Superior temporal gyrus (tissue), 1 donor: ENCODE results near the gene ILF3.

ENCODE experiments used
- DNase-seq: peaks from one replicate; pipeline ENCODE4 v3.0.0-alpha.2; 2016; ENCODE audit errors: extremely low spot score

ILF3 gene

GRCh38 chr19:10653732-10654609 lies at the start of gene ILF3:
TSS of gene ILF3 (plus strand) at chr19:10654346. CDS start at chr19:10670606, 16,260 bp downstream.
- DNase-seq, result peak; percentile 100

- DNase-seq, result no peak
These were observed 49.6 kb upstream of the ILF3 start for GRCh38 chr19:10604460-10604980.

GRCh38 chr19:10611907-10612306 lies 42.2 kb upstream of the ILF3 start:
- DNase-seq, result no peak

GRCh38 chr19:10612499-10613119 lies 41.5 kb upstream of the ILF3 start:
- DNase-seq, result peak; percentile 80

GRCh38 chr19:10615429-10616023 lies 38.6 kb upstream of the ILF3 start:
- no peak for DNase-seq

GRCh38 chr19:10617409-10618121 lies 36.6 kb upstream of the ILF3 start:
- no peak for DNase-seq

GRCh38 chr19:10618846-10619245 lies 35.3 kb upstream of the ILF3 start:
- DNase-seq, result no peak

GRCh38 chr19:10620786-10621185 lies 33.4 kb upstream of the ILF3 start:
- no peak for DNase-seq

- no peak for DNase-seq
These were observed 32.2 kb upstream of the ILF3 start for GRCh38 chr19:10621966-10622365.

- no peak for DNase-seq
These were observed 29.6 kb upstream of the ILF3 start for GRCh38 chr19:10624585-10624984.

- DNase-seq, result peak; percentile 72
These were observed 29.0 kb upstream of the ILF3 start, which contains the start of gene SLC44A2 for GRCh38 chr19:10625003-10625761. TSS of gene SLC44A2 (plus strand) at chr19:10625553. CDS start at chr19:10625634, 81 bp downstream.

GRCh38 chr19:10625762-10626138 lies 28.4 kb upstream of the ILF3 start:
- no peak for DNase-seq

- DNase-seq, result no peak
These were observed 22.3 kb upstream of the ILF3 start for GRCh38 chr19:10631874-10632273.

GRCh38 chr19:10634430-10634829 lies 19.7 kb upstream of the ILF3 start:
- no peak for DNase-seq

- no peak for DNase-seq
These were observed 19.2 kb upstream of the ILF3 start for GRCh38 chr19:10634963-10635362.

- no peak for DNase-seq
These were observed 17.7 kb upstream of the ILF3 start for GRCh38 chr19:10636304-10636972.

- DNase-seq, result no peak
These were observed 16.3 kb upstream of the ILF3 start for GRCh38 chr19:10637894-10638293.

- DNase-seq, result no peak
These were observed 14.3 kb upstream of the ILF3 start for GRCh38 chr19:10639836-10640235.

GRCh38 chr19:10640361-10640760 lies 13.8 kb upstream of the ILF3 start:
- DNase-seq, result no peak

- DNase-seq, result no peak
These were observed 12.9 kb upstream of the ILF3 start for GRCh38 chr19:10641248-10641647.
